Liver (tissue), 9 donors: ENCODE measurements around the gene CNKSR3. TPM values are rescaled to one million over a fixed set of nuclear protein-coding genes. Genes with fewer than 3 reads are reported as not detected.

Experiments
- DNase-seq: peaks from one replicate; pipeline ENCODE4 v3.0.0-alpha.2; 2017; ENCODE audit warnings: low spot score
- H3K27ac ChIP-seq, 2 donors: one replicate each; pipeline ENCODE4 v1.7.0; 2013; ENCODE audit warnings: inconsistent platforms in 2 of 2, low read length in 2 of 2, control low read depth in 1 of 2, low read depth in 1 of 2, mild to moderate bottlenecking in 1 of 2
- H3K27me3 ChIP-seq, 4 donors: one replicate each; pipeline versions ENCODE4 v1.6.1 to v1.7.0; 2013; ENCODE audit warnings: low read length in 3 of 4, inconsistent platforms in 1 of 4, mild to moderate bottlenecking in 1 of 4, moderate library complexity in 1 of 4; ENCODE audit not compliant: control insufficient read depth in 4 of 4, insufficient read depth in 4 of 4
- H3K36me3 ChIP-seq, 4 donors: one replicate each; pipeline versions ENCODE4 v1.6.1 to v1.7.0; 2013; ENCODE audit warnings: low read length in 3 of 4, mild to moderate bottlenecking in 3 of 4, low read depth in 1 of 4, moderate library complexity in 1 of 4; ENCODE audit not compliant: control insufficient read depth in 4 of 4, insufficient read depth in 3 of 4
- H3K4me1 ChIP-seq, 4 donors: one replicate each; pipeline versions ENCODE4 v1.6.1 to v1.7.0; 2013; ENCODE audit warnings: low read length in 3 of 4, mild to moderate bottlenecking in 3 of 4, moderate library complexity in 1 of 4; ENCODE audit not compliant: control insufficient read depth in 4 of 4, insufficient read depth in 4 of 4
- H3K4me3 ChIP-seq, 3 donors: one replicate each; pipeline versions ENCODE4 v1.6.1 to v1.7.0; 2013; ENCODE audit warnings: low read length in 3 of 3, control low read depth in 1 of 3, low read depth in 1 of 3, mild to moderate bottlenecking in 1 of 3
- H3K9ac ChIP-seq, 2 donors: one replicate each; pipeline ENCODE4 v1.7.0; 2013; ENCODE audit warnings: low read length in 2 of 2, mild to moderate bottlenecking in 2 of 2, moderate library complexity in 2 of 2, control low read depth in 1 of 2, low read depth in 1 of 2
- H3K9me3 ChIP-seq, 4 donors: one replicate each; pipeline versions ENCODE4 v1.6.1 to v1.7.0; 2013; ENCODE audit warnings: low read length in 3 of 4; ENCODE audit not compliant: control insufficient read depth in 4 of 4
- EGR1 ChIP-seq, 2 donors: IDR thresholded peaks; 2 replicates each; pipeline ENCODE4 v1.6.1; 2016 to 2018; ENCODE audit warnings: antibody characterized with exemption in 2 of 2, low read depth in 2 of 2
- FOXA1 ChIP-seq: IDR thresholded peaks from 2 replicates; pipeline ENCODE4 v1.6.1; 2016; ENCODE audit warnings: antibody characterized with exemption
- FOXA2 ChIP-seq: IDR thresholded peaks from 2 replicates; pipeline ENCODE4 v1.6.1; 2016; ENCODE audit warnings: antibody characterized with exemption
- GABPA ChIP-seq, 2 donors: IDR thresholded peaks in 1 of 2; conservative IDR thresholded peaks in 1 of 2; 2 replicates each; pipeline ENCODE4 v1.6.1; 2016; ENCODE audit warnings: antibody characterized with exemption in 2 of 2, mild to moderate bottlenecking in 1 of 2, moderate library complexity in 1 of 2
- HNF4A ChIP-seq, 2 donors: conservative IDR thresholded peaks; 2 replicates each; pipeline ENCODE4 v1.6.1; 2016; ENCODE audit warnings: antibody characterized with exemption in 2 of 2, mild to moderate bottlenecking in 2 of 2
- HNF4G ChIP-seq: IDR thresholded peaks from 2 replicates; pipeline ENCODE4 v1.6.1; 2016; ENCODE audit warnings: antibody characterized with exemption
- JUND ChIP-seq, 2 donors: IDR thresholded peaks; 2 replicates each; pipeline ENCODE4 v1.6.1; 2016; ENCODE audit warnings: antibody characterized with exemption in 2 of 2
- MAX ChIP-seq: IDR thresholded peaks from 2 replicates; pipeline ENCODE4 v1.6.1; 2016; ENCODE audit warnings: antibody characterized with exemption
- NR2F2 ChIP-seq: IDR thresholded peaks from 2 replicates; pipeline ENCODE4 v1.6.1; 2016; ENCODE audit warnings: antibody characterized with exemption
- RAD21 ChIP-seq, 2 donors: IDR thresholded peaks; 2 replicates each; pipeline ENCODE4 v1.6.1; 2016; ENCODE audit warnings: antibody characterized with exemption in 2 of 2, mild to moderate bottlenecking in 2 of 2
- RXRA ChIP-seq, 2 donors: IDR thresholded peaks; 2 replicates each; pipeline ENCODE4 v1.6.1; 2017 to 2018; ENCODE audit warnings: antibody characterized with exemption in 2 of 2, mild to moderate bottlenecking in 1 of 2
- SP1 ChIP-seq: IDR thresholded peaks from 2 replicates; pipeline ENCODE4 v1.6.1; 2018; ENCODE audit warnings: antibody characterized with exemption, mild to moderate bottlenecking
- TAF1 ChIP-seq: conservative IDR thresholded peaks from 2 replicates; pipeline ENCODE4 v1.6.1; 2016; ENCODE audit warnings: antibody characterized with exemption, mild to moderate bottlenecking
- YY1 ChIP-seq: IDR thresholded peaks from 2 replicates; pipeline ENCODE4 v1.6.1; 2016; ENCODE audit warnings: antibody characterized with exemption, mild to moderate bottlenecking
- ZBTB33 ChIP-seq: IDR thresholded peaks from 2 replicates; pipeline ENCODE4 v1.6.1; 2016; ENCODE audit warnings: antibody characterized with exemption
- WGBS: extraction: QIAGEN DNeasy Blood & Tissue Kit; methylation state at CpG from one replicate; pipeline ENCODE4 v1.1.7; 2013; 5-methylcytosine and 5-hydroxymethylcytosine counted together
- polyA plus RNA-seq, 2 donors: library from polyadenylated mRNA; stranded (reverse) in 1 of 2; unstranded in 1 of 2; fragments of 200-250 nt in 1 of 2; fragments of >200 nt in 1 of 2; fragmentation: Nextera tagmentation in 1 of 2; extraction: Ambion mirVana in 1 of 2; gene quantifications; one replicate each; pipeline versions ENCODE4 v1.2.1 to v1.2.3, GENCODE V29; 2013 to 2015
- total RNA-seq, 2 donors: library from RNA; depleted of rRNA; stranded (reverse); fragments of >200 nt; gene quantifications; one replicate each; pipeline ENCODE4 v1.2.3, GENCODE V29; 2014
- TF ChIP-seq, protein P1 (sequence below): IDR thresholded peaks from 2 replicates; pipeline ENCODE4 v1.6.1; 2016; ENCODE audit warnings: antibody characterized with exemption, mild to moderate bottlenecking
- TF ChIP-seq, protein P2 (sequence below): IDR thresholded peaks from 2 replicates; pipeline ENCODE4 v1.6.1; 2016; ENCODE audit warnings: antibody characterized with exemption
- donor health status: healthy.
- donor health status: healthy.
- donor health status: healthy.
- donor health status: healthy.
- donor health status: healthy.

CNKSR3 gene
- total and polyA plus RNA-seq, 4 donors: 6.4 to 22.7 (median 15.0) TPM

- TF ChIP-seq, protein P1, sequence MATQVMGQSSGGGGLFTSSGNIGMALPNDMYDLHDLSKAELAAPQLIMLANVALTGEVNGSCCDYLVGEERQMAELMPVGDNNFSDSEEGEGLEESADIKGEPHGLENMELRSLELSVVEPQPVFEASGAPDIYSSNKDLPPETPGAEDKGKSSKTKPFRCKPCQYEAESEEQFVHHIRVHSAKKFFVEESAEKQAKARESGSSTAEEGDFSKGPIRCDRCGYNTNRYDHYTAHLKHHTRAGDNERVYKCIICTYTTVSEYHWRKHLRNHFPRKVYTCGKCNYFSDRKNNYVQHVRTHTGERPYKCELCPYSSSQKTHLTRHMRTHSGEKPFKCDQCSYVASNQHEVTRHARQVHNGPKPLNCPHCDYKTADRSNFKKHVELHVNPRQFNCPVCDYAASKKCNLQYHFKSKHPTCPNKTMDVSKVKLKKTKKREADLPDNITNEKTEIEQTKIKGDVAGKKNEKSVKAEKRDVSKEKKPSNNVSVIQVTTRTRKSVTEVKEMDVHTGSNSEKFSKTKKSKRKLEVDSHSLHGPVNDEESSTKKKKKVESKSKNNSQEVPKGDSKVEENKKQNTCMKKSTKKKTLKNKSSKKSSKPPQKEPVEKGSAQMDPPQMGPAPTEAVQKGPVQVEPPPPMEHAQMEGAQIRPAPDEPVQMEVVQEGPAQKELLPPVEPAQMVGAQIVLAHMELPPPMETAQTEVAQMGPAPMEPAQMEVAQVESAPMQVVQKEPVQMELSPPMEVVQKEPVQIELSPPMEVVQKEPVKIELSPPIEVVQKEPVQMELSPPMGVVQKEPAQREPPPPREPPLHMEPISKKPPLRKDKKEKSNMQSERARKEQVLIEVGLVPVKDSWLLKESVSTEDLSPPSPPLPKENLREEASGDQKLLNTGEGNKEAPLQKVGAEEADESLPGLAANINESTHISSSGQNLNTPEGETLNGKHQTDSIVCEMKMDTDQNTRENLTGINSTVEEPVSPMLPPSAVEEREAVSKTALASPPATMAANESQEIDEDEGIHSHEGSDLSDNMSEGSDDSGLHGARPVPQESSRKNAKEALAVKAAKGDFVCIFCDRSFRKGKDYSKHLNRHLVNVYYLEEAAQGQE: peak; percentile 81
- TF ChIP-seq RAD21 (IDR thresholded peaks at IDR 0.05) (peak in 1 of 2 donors; percentile 36), RXRA (IDR thresholded peaks at IDR 0.05) (peak; percentile 74 to 82), FOXA1 (no peak), HNF4A (conservative IDR thresholded peaks at IDR 0.05) (peak; percentile 75 to 81), HNF4G (peak; percentile 38), GABPA (IDR thresholded peaks at IDR 0.05 in 1 of 2, conservative IDR thresholded peaks at IDR 0.05 in 1 of 2) (no peak), JUND (IDR thresholded peaks at IDR 0.05) (peak in 1 of 2 donors; percentile 70), NR2F2 (peak; percentile 15), SP1 (peak; percentile 66), FOXA2 (peak; percentile 52), YY1 (peak; percentile 85), ZBTB33 (peak; percentile 49), EGR1 (IDR thresholded peaks at IDR 0.05; ENCODE audit: low read depth in 2 of 2) (peak in 1 of 2 donors; percentile 34), MAX (peak; percentile 66), TAF1 (no peak)
- TF ChIP-seq, protein P2, sequence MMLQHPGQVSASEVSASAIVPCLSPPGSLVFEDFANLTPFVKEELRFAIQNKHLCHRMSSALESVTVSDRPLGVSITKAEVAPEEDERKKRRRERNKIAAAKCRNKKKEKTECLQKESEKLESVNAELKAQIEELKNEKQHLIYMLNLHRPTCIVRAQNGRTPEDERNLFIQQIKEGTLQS: no peak
- DNase-seq: no peak
- peak overlapping the region; percentile 60 to 65 for H3K27ac ChIP-seq
Observed at GRCh38 chr6:154488802-154489437, 21.6 kb downstream of the CNKSR3 start.

DNA sequence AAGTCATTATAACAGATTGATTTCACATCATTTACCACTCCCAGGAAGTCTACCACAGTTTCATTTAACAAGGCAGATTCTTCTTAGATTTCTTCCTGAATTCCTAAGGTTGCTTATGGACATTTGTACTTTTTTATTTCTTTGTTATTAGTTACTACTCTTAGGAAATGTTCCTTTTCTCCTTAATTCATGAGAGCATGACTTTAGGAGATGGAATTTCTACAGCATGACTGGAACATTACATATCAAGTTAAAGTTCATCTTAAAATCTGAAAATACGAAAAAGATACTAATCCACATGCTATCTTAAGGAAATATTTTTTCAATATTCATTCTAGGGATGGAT lies 22.3 kb downstream of the CNKSR3 start:
- peaks cover 8 to 28% (median 20%) of the 10 kb centered on the region in 4 donors for H3K4me1 ChIP-seq
- 56% methylated on average over 1 of the region's 1 CpG for WGBS
- H3K27ac ChIP-seq: peak overlapping the region; percentile 60 to 65

More at GRCh38 chr6:154488802-154489437, 21.6 kb downstream of the CNKSR3 start:
- peaks cover 8 to 28% (median 19%) of the 10 kb centered on the region in 4 donors for H3K4me1 ChIP-seq
- no peak overlapping the region for H3K4me3 ChIP-seq
- no peaks in the 10 kb centered on the region for H3K9me3 ChIP-seq
- no peaks in the 10 kb centered on the region for H3K27me3 ChIP-seq
- WGBS: 70% methylated on average over 11 of the region's 11 CpGs
- no peaks in the 10 kb centered on the region for H3K36me3 ChIP-seq
- no peak overlapping the region for H3K9ac ChIP-seq

More for the DNA sequence above, 22.3 kb downstream of the CNKSR3 start:
- no peak overlapping the region for H3K9ac ChIP-seq
- no peak for DNase-seq
- no peaks in the 10 kb centered on the region for H3K36me3 ChIP-seq
- no peak overlapping the region for H3K4me3 ChIP-seq
- no peaks in the 10 kb centered on the region for H3K27me3 ChIP-seq
- H3K9me3 ChIP-seq: no peaks in the 10 kb centered on the region
- TF ChIP-seq FOXA1: no peak
- no peak for TF ChIP-seq HNF4A (conservative IDR thresholded peaks at IDR 0.05)
- TF ChIP-seq RXRA (IDR thresholded peaks at IDR 0.05): no peak
- no peak for TF ChIP-seq EGR1 (IDR thresholded peaks at IDR 0.05; ENCODE audit: low read depth in 2 of 2)
- TF ChIP-seq SP1: no peak
- TF ChIP-seq FOXA2: no peak
